Fibroblast of the aortic adventitia (primary cell): ENCODE results near the gene PHPT1. TPM values are rescaled to one million over a fixed set of nuclear protein-coding genes. Genes with fewer than 3 reads are reported as not detected.

Source experiments
- DNase-seq: peaks from one replicate; pipeline ENCODE4 v3.0.0-alpha.2; 2010; ENCODE audit warnings: low read depth
- H3K4me3 ChIP-seq: 2 replicates; pipeline ENCODE4 v1.5.1; 2011; ENCODE audit warnings: low read depth, mild to moderate bottlenecking, control low read depth, low read length, moderate library complexity
- CTCF ChIP-seq: IDR thresholded peaks from 2 replicates; pipeline ENCODE4 v1.5.1; 2011; ENCODE audit warnings: mild to moderate bottlenecking, low read length, control low read depth, inconsistent platforms; ENCODE audit not compliant: insufficient read depth
- total RNA-seq: library from RNA; depleted of rRNA; stranded (reverse); fragments of >200 nt; gene quantifications from 2 replicates; pipeline ENCODE4 v1.2.3, GENCODE V29; 2012; ENCODE audit warnings: low replicate concordance

PHPT1 gene
- total RNA-seq, 1 donor, result 83.2 TPM

- TF ChIP-seq CTCF, result no peak
- no peak for DNase-seq
These were observed 4.3 kb upstream of the PHPT1 start for GRCh38 chr9:136844761-136845464.

DNA sequence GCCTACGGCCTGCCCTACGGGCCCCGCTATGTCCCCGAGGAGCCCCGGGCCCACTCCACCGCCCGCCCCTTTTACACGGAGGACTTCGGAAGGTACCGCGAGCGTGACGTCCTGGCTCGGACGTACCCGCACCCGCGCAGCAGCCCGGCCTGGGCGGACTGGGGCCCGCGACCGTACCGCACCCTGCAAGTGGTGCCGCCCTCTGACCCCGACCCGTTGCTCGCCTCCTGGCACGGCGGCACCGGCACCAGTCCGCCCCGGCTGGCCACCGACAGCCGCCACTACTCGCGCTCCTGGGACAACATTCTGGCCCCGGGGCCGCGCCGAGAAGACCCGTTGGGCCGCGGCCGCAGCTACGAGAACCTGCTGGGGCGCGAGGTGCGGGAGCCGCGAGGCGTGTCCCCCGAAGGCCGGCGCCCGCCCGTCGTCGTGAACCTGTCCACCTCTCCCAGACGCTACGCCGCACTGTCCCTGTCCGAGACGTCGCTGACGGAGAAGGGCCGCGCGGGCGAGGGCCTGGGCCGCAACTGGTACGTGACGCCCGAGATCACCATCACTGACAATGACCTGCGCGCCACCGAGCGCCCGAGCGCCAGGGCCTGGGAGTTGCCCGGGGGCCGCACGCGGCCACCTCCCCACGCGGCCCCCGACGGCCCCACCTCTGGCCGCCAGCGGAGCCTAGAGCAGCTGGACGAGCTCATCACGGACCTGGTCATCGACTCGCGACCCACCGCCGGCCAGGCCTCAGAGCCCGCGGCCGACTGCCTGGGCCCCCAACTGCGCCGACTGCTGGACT, 3.5 kb upstream of the PHPT1 start:
- DNase-seq, result no peak
- no peak for TF ChIP-seq CTCF
- no peak overlapping the region for H3K4me3 ChIP-seq

More at GRCh38 chr9:136844761-136845464, 4.3 kb upstream of the PHPT1 start:
- H3K4me3 ChIP-seq, result no peak overlapping the region

DNA sequence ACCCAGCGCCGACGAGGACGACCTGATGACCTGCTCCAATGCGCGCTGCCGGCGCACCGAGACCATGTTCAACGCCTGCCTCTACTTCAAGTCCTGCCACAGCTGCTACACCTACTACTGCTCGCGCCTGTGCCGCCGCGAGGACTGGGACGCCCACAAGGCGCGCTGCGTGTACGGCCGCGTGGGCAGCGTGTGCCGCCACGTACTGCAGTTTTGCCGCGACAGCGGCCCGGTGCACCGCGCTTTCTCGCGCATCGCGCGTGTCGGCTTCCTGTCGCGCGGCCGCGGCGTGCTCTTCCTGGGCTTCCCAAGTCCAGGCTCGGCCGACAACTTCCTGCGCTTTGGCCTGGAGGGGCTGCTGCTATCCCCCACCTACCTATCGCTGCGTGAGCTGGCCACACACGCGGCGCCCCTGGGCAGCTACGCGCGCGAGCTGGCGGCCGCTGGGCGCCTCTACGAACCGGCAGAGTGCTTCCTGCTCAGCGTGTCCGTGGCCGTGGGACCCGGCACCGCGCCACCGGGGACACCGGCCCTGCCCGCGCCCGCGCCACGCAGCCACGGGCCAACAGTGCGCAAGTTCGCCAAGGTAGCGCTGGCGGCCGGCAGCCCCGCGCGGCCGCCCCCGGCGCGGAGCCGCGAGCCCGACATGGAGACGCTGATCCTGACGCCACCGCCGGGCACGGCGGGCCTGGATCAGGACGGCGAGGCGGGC, 2.7 kb upstream of the PHPT1 start:
- no peak for TF ChIP-seq CTCF
- peak overlapping the region; percentile 25 for H3K4me3 ChIP-seq
- DNase-seq, result no peak

GRCh38 chr9:136847088-136847825, 2.0 kb upstream of the PHPT1 start:
- peak overlapping the region; percentile 99 for H3K4me3 ChIP-seq
- no peak for TF ChIP-seq CTCF
- DNase-seq, result peak; percentile 74

DNA sequence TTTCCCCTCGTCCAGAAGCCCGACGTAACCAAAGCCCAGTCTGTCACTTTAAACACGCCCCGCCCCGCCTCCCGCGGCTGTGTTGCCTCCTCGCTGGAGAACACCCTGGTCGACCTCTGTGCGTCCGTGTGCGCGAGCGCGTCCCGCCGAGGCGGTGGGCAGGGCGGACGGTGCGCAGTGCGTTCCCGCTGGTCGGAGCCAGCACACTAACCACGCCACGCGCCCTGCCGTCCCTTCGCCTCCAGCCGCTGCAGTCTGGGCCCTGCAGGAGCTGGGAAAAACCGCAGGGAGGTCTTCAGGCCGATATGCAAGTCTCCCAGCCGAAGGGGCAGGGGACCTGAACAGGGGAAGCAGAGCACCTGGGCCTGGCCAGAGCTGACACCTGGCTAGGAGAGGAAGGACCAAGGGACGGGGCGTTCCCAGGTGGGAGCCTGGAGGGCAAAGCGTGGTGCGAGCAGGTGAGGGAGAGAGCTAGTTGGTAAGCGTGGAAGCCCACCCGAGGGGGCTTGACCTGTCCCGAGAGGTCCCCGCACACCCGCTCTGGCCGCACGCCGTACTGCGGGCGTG, 1.3 kb upstream of the PHPT1 start:
- DNase-seq, result peak; percentile 81
- no peak for TF ChIP-seq CTCF
- H3K4me3 ChIP-seq, result peak overlapping the region; percentile 99
